GM19372 (cell line): ENCODE results near the gene MACC1.

Experiments used
- ATAC-seq: cut with Tn5 transposase; IDR thresholded peaks from one replicate; pipeline ENCODE4 v1.9.1; 2021; ENCODE audit warnings: mild to moderate bottlenecking, low read depth, moderate library complexity; ENCODE audit not compliant: unreplicated experiment

The MACC1 gene

GRCh38 chr7:20229646-20230500, 12.7 kb upstream of the MACC1 start:
- ATAC-seq = no peak

- no peak for ATAC-seq
These were observed 11.9 kb upstream of the MACC1 start for GRCh38 chr7:20229081-20229480.

GRCh38 chr7:20228654-20229053, 11.5 kb upstream of the MACC1 start:
- ATAC-seq = no peak

GRCh38 chr7:20227291-20227795, 10.2 kb upstream of the MACC1 start:
- ATAC-seq = no peak

GRCh38 chr7:20226860-20227259, 9.7 kb upstream of the MACC1 start:
- ATAC-seq = no peak

- ATAC-seq = no peak
These were observed 8.2 kb upstream of the MACC1 start for GRCh38 chr7:20225384-20225783.

GRCh38 chr7:20224025-20224424, 6.8 kb upstream of the MACC1 start:
- ATAC-seq = no peak

- ATAC-seq = no peak
These were observed 6.2 kb upstream of the MACC1 start for GRCh38 chr7:20223356-20223755.

- ATAC-seq = no peak
These were observed 5.1 kb upstream of the MACC1 start for GRCh38 chr7:20222219-20222828.

- ATAC-seq = no peak
These were observed 3.9 kb upstream of the MACC1 start for GRCh38 chr7:20220921-20221547.

GRCh38 chr7:20220293-20220761, 3.1 kb upstream of the MACC1 start:
- peak; percentile 11 for ATAC-seq

GRCh38 chr7:20219446-20220292, 2.5 kb upstream of the MACC1 start:
- ATAC-seq = peak; percentile 78

- no peak for ATAC-seq
These were observed 1.9 kb upstream of the MACC1 start for GRCh38 chr7:20219062-20219445.

GRCh38 chr7:20218279-20218678, 1.1 kb upstream of the MACC1 start:
- no peak for ATAC-seq

- no peak for ATAC-seq
These were observed 663 bp downstream of the MACC1 start for GRCh38 chr7:20216406-20217036.

- ATAC-seq = no peak
These were observed 2.1 kb downstream of the MACC1 start for GRCh38 chr7:20214921-20215669.

- no peak for ATAC-seq
These were observed 3.1 kb downstream of the MACC1 start for GRCh38 chr7:20214132-20214531.

- ATAC-seq = no peak
These were observed 3.8 kb downstream of the MACC1 start for GRCh38 chr7:20213378-20213777.

- ATAC-seq = no peak
These were observed 5.8 kb downstream of the MACC1 start for GRCh38 chr7:20211376-20211775.
